Brain microvascular endothelial cell (primary cell): ENCODE measurements around the gene CD3D.

Source experiments
- DNase-seq: peaks from one replicate; pipeline ENCODE4 v3.0.0-alpha.2; 2020
- H3K27ac ChIP-seq: fragments of 250-450 bp; sonication (Bioruptor Pico); 2 replicates; pipeline ENCODE4 v1.5.1; 2020; ENCODE audit warnings: mild to moderate bottlenecking, moderate library complexity
- H3K27me3 ChIP-seq: fragments of 250-450 bp; sonication (Bioruptor Pico); replicated peaks from 2 replicates; pipeline ENCODE4 v1.5.1; 2020; ENCODE audit warnings: mild to moderate bottlenecking
- H3K36me3 ChIP-seq: fragments of 250-450 bp; sonication (Bioruptor Pico); replicated peaks from 2 replicates; pipeline ENCODE4 v1.5.1; 2020; ENCODE audit warnings: mild to moderate bottlenecking
- H3K4me3 ChIP-seq: 2 replicates; pipeline ENCODE4 v1.5.1; 2011; ENCODE audit warnings: low read depth, mild to moderate bottlenecking, control low read depth, low read length, moderate library complexity
- CTCF ChIP-seq: IDR thresholded peaks from 2 replicates; pipeline ENCODE4 v1.5.1; 2011; ENCODE audit warnings: low read depth, mild to moderate bottlenecking, moderate library complexity, low read length, control low read depth, inconsistent platforms; ENCODE audit errors: missing control alignments
- in situ Hi-C: cut with HindIII; loops from 2 replicates; pipeline ENCODE4 v1.10.0; 2017; ENCODE audit warnings: low sequenced_read_pairs, low pct_ligation_motif_present

CD3D gene

GRCh38 chr11:118343248-118343647 lies 743 bp upstream of the CD3D start:
- no peak for TF ChIP-seq CTCF
- Histone ChIP-seq H3K36me3 (no peaks in the 10 kb centered on the region), H3K27ac (no peak overlapping the region), H3K4me3 (no peak overlapping the region), H3K27me3 (no peaks in the 10 kb centered on the region)
- no peak for DNase-seq
- in situ Hi-C loops: no loop called here

- no peak overlapping the region for H3K27ac ChIP-seq
- no peak overlapping the region for H3K4me3 ChIP-seq
- H3K27me3 ChIP-seq: no peaks in the 10 kb centered on the region
- TF ChIP-seq CTCF: no peak
- DNase-seq: no peak
- in situ Hi-C loops: no loop called here
- H3K36me3 ChIP-seq: no peaks in the 10 kb centered on the region
Observed at GRCh38 chr11:118341815-118342489, 553 bp downstream of the CD3D start.

- TF ChIP-seq CTCF: no peak
- Histone ChIP-seq H3K27me3 (no peaks in the 10 kb centered on the region), H3K36me3 (no peaks in the 10 kb centered on the region), H3K27ac (no peak overlapping the region), H3K4me3 (no peak overlapping the region)
- DNase-seq: no peak
- in situ Hi-C loops: no loop called here
Observed at GRCh38 chr11:118341261-118341660, 1.2 kb downstream of the CD3D start.

- no peak for DNase-seq
- Histone ChIP-seq H3K4me3 (no peak overlapping the region), H3K27me3 (no peaks in the 10 kb centered on the region), H3K27ac (no peak overlapping the region), H3K36me3 (no peaks in the 10 kb centered on the region)
- in situ Hi-C loops: no loop called here
- TF ChIP-seq CTCF: no peak
Observed at GRCh38 chr11:118340449-118340848, 2.1 kb downstream of the CD3D start.

GRCh38 chr11:118339281-118339961 lies 3.1 kb downstream of the CD3D start:
- H3K27me3 ChIP-seq: no peaks in the 10 kb centered on the region
- no peak for TF ChIP-seq CTCF
- no peak overlapping the region for H3K27ac ChIP-seq
- H3K36me3 ChIP-seq: no peaks in the 10 kb centered on the region
- in situ Hi-C loops: no loop called here
- DNase-seq: no peak
- H3K4me3 ChIP-seq: no peak overlapping the region
